LNCaP clone FGC (cell line): ENCODE results near the gene PITX2.

ENCODE experiments used
- DNase-seq: peaks from one replicate; pipeline ENCODE4 v3.0.0-alpha.2; 2011; ENCODE audit warnings: low read depth
- H3K4me3 ChIP-seq: 2 replicates; pipeline ENCODE4 v1.5.1; 2011; ENCODE audit warnings: mild to moderate bottlenecking, low read depth, low read length, control low read depth
- TF ChIP-seq, protein P1 (sequence below): IDR thresholded peaks from 2 replicates; pipeline ENCODE4 v1.5.1; 2012; ENCODE audit warnings: mild to moderate bottlenecking; ENCODE audit not compliant: control insufficient read depth, insufficient read depth; ENCODE audit errors: extremely low read depth

PITX2 gene

DNA sequence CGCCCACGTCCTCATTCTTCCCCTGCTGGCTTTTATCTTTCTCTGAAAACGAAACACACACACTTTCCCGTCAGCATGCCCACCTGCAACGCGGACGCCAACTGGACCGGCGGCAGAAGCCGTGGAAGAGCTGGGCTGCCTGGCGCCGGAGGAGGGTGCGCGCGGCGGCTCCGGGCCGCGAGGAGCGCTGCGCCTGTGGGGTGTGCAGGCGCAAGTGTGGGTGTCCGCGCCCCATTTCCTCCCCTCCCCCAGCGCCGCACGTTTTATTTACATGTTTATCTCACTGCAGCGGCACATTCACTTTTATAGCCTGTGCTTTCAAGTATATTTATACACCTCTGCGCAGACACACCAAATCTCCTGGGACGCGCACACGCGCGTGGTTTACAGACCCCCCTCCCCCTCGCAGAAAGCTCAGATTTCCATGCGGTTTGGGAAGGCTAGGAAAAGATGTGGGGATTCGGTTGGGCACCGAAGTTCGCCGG lies 1.5 kb downstream of the PITX2 start:
- H3K4me3 ChIP-seq, result no peak overlapping the region
- TF ChIP-seq, protein P1, sequence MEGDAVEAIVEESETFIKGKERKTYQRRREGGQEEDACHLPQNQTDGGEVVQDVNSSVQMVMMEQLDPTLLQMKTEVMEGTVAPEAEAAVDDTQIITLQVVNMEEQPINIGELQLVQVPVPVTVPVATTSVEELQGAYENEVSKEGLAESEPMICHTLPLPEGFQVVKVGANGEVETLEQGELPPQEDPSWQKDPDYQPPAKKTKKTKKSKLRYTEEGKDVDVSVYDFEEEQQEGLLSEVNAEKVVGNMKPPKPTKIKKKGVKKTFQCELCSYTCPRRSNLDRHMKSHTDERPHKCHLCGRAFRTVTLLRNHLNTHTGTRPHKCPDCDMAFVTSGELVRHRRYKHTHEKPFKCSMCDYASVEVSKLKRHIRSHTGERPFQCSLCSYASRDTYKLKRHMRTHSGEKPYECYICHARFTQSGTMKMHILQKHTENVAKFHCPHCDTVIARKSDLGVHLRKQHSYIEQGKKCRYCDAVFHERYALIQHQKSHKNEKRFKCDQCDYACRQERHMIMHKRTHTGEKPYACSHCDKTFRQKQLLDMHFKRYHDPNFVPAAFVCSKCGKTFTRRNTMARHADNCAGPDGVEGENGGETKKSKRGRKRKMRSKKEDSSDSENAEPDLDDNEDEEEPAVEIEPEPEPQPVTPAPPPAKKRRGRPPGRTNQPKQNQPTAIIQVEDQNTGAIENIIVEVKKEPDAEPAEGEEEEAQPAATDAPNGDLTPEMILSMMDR, result no peak
- no peak for DNase-seq

- H3K4me3 ChIP-seq, result no peak overlapping the region
- DNase-seq, result no peak
- TF ChIP-seq, protein P1, result no peak
Measured at GRCh38 chr4:110620691-110621327, 2.1 kb downstream of the PITX2 start.

DNA sequence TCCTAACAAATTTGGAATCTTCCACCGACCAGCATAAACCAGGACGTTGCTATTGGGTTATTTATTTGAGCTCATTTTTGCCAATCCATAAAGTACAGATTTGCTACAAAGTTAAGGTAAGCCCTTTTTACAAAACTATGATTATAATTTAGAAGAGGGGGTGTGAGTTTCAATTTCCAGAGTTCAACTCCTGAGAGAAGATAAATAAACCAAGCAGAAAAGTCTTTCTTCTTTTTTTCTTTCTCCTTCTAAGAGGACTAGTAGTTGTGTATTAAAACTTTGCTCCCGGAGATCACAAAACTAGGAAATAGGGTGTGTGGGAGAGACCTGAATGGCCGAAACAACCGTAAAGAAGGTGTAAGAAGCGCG lies 2.6 kb downstream of the PITX2 start:
- DNase-seq, result no peak
- H3K4me3 ChIP-seq, result no peak overlapping the region
- TF ChIP-seq, protein P1, result no peak

- TF ChIP-seq, protein P1, result no peak
- no peak overlapping the region for H3K4me3 ChIP-seq
- no peak for DNase-seq
Measured at GRCh38 chr4:110619463-110620247, 3.2 kb downstream of the PITX2 start.

DNA sequence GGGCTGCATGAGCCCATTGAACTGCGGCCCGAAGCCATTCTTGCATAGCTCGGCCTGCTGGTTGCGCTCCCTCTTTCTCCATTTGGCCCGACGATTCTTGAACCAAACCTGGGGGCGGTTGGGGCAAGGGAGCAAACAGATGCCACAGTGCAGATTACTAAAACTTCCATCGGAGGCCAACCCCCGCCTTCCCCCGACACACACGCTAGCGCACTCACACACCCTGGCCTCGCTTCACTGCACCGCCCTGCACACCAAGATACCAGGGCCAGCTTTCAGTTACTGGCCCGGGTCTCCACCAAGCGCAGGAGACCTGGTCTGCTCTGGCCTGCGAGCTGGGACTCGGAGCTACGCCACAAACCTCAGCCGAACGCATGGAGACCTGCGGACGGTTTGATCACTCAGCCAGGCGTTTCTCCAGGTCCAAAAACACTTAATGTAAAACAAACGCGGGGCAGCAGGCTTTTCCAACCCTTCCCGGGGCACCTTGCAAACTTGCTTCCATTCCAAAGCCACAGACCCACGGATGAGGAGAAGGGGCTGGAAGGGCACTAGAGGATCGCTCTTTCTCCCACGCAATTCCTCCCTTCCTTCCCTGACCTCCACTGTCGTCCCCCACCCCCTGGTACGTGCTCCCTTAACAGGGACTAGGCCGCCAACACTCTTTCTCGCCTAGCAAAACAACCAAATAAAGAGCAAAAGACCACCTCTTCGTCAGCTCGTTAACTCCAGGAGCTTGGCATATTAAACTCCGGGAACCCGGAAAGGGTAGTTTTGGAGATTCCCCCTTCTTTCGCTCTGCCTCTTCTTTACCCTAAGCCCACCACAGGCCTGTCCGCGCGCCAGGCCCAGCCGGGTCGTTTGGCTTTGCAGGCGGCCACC lies 4.1 kb downstream of the PITX2 start:
- TF ChIP-seq, protein P1, result no peak
- DNase-seq, result no peak
- H3K4me3 ChIP-seq, result no peak overlapping the region

DNA sequence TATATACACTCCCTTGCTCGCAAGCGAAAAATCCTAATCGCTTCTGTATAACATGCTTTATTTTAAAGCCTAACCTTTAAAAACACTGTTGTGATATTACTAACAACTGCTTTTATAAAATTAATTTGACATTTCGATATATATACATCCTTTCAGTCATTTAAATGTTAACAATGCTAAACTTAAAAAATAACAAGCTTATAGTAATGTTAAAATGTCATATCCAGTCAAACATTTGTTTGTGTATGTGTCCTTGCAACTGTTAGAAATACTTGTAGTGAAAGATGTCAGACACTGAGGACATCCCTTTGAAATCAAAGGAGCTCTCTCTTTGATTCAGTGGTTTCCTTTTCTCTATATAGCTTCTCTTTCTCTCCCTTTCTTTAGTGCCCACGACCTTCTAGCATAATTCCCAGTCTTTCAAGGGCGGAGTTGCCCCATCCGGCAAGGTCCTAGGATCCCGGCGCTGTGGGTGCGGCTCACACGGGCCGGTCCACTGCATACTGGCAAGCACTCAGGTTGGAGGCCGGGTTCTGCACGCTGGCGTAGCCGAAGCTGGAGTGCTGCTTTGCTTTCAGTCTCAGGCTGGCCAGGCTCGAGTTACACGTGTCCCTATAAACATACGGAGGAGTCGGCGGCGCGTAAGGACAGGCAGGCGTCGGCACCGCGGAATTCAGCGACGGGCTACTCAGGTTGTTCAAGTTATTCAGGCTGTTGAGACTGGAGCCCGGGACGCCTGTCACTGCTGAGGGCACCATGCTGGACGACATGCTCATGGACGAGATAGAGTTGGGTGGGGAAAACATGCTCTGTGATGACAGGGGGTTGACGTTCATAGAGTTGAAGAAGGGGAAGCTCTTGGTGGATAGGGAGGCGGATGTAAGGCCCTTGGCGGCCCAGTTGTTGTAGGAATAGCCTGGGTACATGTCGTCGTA lies 5.0 kb downstream of the PITX2 start:
- DNase-seq, result peak; percentile 15
- H3K4me3 ChIP-seq, result no peak overlapping the region
- TF ChIP-seq, protein P1, result no peak
